Thyroid gland (tissue), 4 donors: Measurements from ENCODE around the gene PLEKHH1.

ENCODE experiments used
- POLR2A ChIP-seq, 2 donors: fragments of 450-650 bp; IDR thresholded peaks; one replicate each; pipeline ENCODE4 v1.6.1; 2017; ENCODE audit warnings: antibody characterized with exemption in 2 of 2, mild to moderate bottlenecking in 2 of 2, moderate library complexity in 1 of 2
- TF ChIP-seq, protein P1 (sequence below), 6 experiments: fragments of 200-600 bp in 3 of 6; fragments of 450-650 bp in 3 of 6; sonication (generic) in 3 of 6; IDR thresholded peaks; one replicate each; pipeline ENCODE4 v1.5.1; 2016 to 2019; ENCODE audit warnings: antibody characterized with exemption in 6 of 6, mild to moderate bottlenecking in 2 of 6, inconsistent platforms in 1 of 6, moderate library complexity in 1 of 6

DNA sequence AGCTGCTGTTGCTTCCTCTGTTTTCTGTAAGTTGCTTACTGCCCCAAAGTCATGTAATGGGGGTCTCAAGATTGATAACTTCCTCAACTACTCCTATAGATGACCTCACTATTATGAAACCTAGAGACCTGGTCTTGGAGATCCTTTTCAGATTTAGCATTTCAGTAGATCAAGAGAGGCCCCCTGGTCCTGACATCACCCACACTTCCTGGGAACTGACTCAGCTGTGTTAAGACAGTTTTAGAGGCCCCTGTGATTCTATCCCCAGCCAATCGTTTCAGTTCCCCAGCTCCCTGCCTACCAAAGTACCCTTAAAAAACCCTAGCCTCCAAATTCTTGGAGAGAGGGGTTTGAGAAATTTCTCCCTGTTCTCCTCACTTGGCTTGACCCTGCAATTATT lies 77.4 kb downstream of the PLEKHH1 start:
- TF ChIP-seq, protein P1, sequence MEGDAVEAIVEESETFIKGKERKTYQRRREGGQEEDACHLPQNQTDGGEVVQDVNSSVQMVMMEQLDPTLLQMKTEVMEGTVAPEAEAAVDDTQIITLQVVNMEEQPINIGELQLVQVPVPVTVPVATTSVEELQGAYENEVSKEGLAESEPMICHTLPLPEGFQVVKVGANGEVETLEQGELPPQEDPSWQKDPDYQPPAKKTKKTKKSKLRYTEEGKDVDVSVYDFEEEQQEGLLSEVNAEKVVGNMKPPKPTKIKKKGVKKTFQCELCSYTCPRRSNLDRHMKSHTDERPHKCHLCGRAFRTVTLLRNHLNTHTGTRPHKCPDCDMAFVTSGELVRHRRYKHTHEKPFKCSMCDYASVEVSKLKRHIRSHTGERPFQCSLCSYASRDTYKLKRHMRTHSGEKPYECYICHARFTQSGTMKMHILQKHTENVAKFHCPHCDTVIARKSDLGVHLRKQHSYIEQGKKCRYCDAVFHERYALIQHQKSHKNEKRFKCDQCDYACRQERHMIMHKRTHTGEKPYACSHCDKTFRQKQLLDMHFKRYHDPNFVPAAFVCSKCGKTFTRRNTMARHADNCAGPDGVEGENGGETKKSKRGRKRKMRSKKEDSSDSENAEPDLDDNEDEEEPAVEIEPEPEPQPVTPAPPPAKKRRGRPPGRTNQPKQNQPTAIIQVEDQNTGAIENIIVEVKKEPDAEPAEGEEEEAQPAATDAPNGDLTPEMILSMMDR (IDR thresholded peaks at IDR 0.05): no peak
- no peak for TF ChIP-seq POLR2A (IDR thresholded peaks at IDR 0.05)
